ENCODE results near the gene MYOCOS. TPM values are rescaled to one million over a fixed set of nuclear protein-coding genes. Genes with fewer than 3 reads are reported as not detected.

MYOCOS gene
- total RNA-seq, result 0.09 TPM in 1 of 2 replicates, not detected in the other

GRCh38 chr1:171622152-171622462 is at the start of gene MYOCOS:
MYOCOS (plus strand) TSS chr1:171622243; CDS start chr1:171623884, 1,641 bp downstream.

GRCh38 chr1:171652234-171652822 is 30.3 kb downstream of the MYOCOS start, which contains the start of gene MYOC:
MYOC (minus strand) TSS chr1:171652688; CDS start chr1:171652611, 77 bp downstream.

Other genes starting within 250 kb of the MYOCOS start
- 45.4 and 82.6 TPM in 2 replicates for gene PRRC2C, start 136.7 kb upstream of the MYOCOS start, total RNA-seq
- not detected in 2 replicates for gene MYOC, start 30.4 kb downstream of the MYOCOS start, total RNA-seq
- 8.4 and 8.6 TPM in 2 replicates for gene VAMP4, start 119.8 kb downstream of the MYOCOS start, total RNA-seq
- gene METTL13, start 159.4 kb downstream of the MYOCOS start, total RNA-seq, result 18.1 and 26.7 TPM in 2 replicates
- 0.30 and 0.55 TPM in 2 replicates for gene DNM3, start 219.3 kb downstream of the MYOCOS start, total RNA-seq